HepG2 (cell line): ENCODE data around the gene CXADR. TPM values are rescaled to one million over a fixed set of nuclear protein-coding genes. Genes with fewer than 3 reads are reported as not detected.

Experiments used
- ATF2 ChIP-seq: sonication (generic); formaldehyde crosslinking; IDR thresholded peaks from 2 replicates; pipeline ENCODE4 v1.4.0; 2020; ENCODE audit warnings: missing genetic modification reagents
- CREB3 ChIP-seq: sonication (generic); formaldehyde crosslinking; IDR thresholded peaks from 2 replicates; pipeline ENCODE4 v1.5.0; 2020; ENCODE audit warnings: missing genetic modification reagents
- FLYWCH1 ChIP-seq: sonication (generic); formaldehyde crosslinking; IDR thresholded peaks from 2 replicates; pipeline ENCODE4 v1.8.1; 2023; ENCODE audit warnings: mild to moderate bottlenecking, missing genetic modification reagents
- FOXC1 ChIP-seq: sonication (generic); formaldehyde crosslinking; IDR thresholded peaks from 2 replicates; pipeline ENCODE4 v1.8.0; 2022; ENCODE audit warnings: mild to moderate bottlenecking, missing genetic modification reagents, borderline replicate concordance
- GFI1 ChIP-seq: sonication (generic); formaldehyde crosslinking; IDR thresholded peaks from 2 replicates; pipeline ENCODE4 v1.5.0; 2020; ENCODE audit warnings: missing genetic modification reagents, mild to moderate bottlenecking, borderline replicate concordance
- HOXD1 ChIP-seq: sonication (generic); formaldehyde crosslinking; IDR thresholded peaks from 2 replicates; pipeline ENCODE4 v1.5.0; 2020; ENCODE audit warnings: missing genetic modification reagents
- KDM2A ChIP-seq: sonication (generic); formaldehyde crosslinking; IDR thresholded peaks from 2 replicates; pipeline ENCODE4 v1.4.0; 2020; ENCODE audit warnings: low read depth, missing genetic modification reagents, borderline replicate concordance
- KLF12 ChIP-seq: sonication (generic); formaldehyde crosslinking; IDR thresholded peaks from 2 replicates; pipeline ENCODE4 v1.4.0; 2020; ENCODE audit warnings: missing genetic modification reagents, borderline replicate concordance
- KLF16 ChIP-seq, 2 experiments: sonication (generic) in 1 of 2; formaldehyde crosslinking in 1 of 2; IDR thresholded peaks; 2 replicates each; pipeline versions ENCODE4 v1.6.1 to v1.8.0; 2016 to 2023; ENCODE audit warnings: missing genetic modification reagents in 2 of 2, missing compliant biosample characterization in 1 of 2
- KLF9 ChIP-seq: IDR thresholded peaks from 2 replicates; pipeline ENCODE4 v1.6.1; 2016; ENCODE audit warnings: low read depth
- MTA1 ChIP-seq: sonication (generic); formaldehyde crosslinking; IDR thresholded peaks from 2 replicates; pipeline ENCODE4 v1.4.0; 2020; ENCODE audit warnings: missing genetic modification reagents, mild to moderate bottlenecking, borderline replicate concordance
- PAX8 ChIP-seq: sonication (generic); formaldehyde crosslinking; IDR thresholded peaks from 2 replicates; pipeline ENCODE4 v1.8.0; 2022; ENCODE audit warnings: mild to moderate bottlenecking, missing genetic modification reagents, borderline replicate concordance
- RARG ChIP-seq: sonication (generic); formaldehyde crosslinking; IDR thresholded peaks from 2 replicates; pipeline ENCODE4 v1.4.0; 2020; ENCODE audit warnings: low read depth, mild to moderate bottlenecking, missing genetic modification reagents
- SMAD3 ChIP-seq: sonication (generic); formaldehyde crosslinking; IDR thresholded peaks from 2 replicates; pipeline ENCODE4 v1.4.0; 2020; ENCODE audit warnings: missing genetic modification reagents
- SOX5 ChIP-seq: IDR thresholded peaks from 2 replicates; pipeline ENCODE4 v1.6.1; 2016; ENCODE audit warnings: borderline replicate concordance
- TARDBP ChIP-seq: sonication (generic); formaldehyde crosslinking; IDR thresholded peaks from 2 replicates; pipeline ENCODE4 v1.8.0; 2022; ENCODE audit warnings: mild to moderate bottlenecking, missing genetic modification reagents
- TRAFD1 ChIP-seq: sonication (generic); formaldehyde crosslinking; IDR thresholded peaks from 2 replicates; pipeline ENCODE4 v1.5.1; 2020; ENCODE audit warnings: missing genetic modification reagents, mild to moderate bottlenecking, borderline replicate concordance
- U2AF1 ChIP-seq: fragments of 200-400 bp; formaldehyde crosslinking; optimal IDR thresholded peaks from 2 replicates; pipeline ENCODE3; 2017; ENCODE audit warnings: mild to moderate bottlenecking, low read depth, low read length
- ZBTB43 ChIP-seq: sonication (generic); formaldehyde crosslinking; conservative IDR thresholded peaks from 2 replicates; pipeline ENCODE4 v1.4.0; 2020; ENCODE audit warnings: missing genetic modification reagents
- ZNF329 ChIP-seq: sonication (generic); formaldehyde crosslinking; IDR thresholded peaks from 2 replicates; pipeline ENCODE4 v1.9.0; 2021; ENCODE audit warnings: low read depth, mild to moderate bottlenecking, missing genetic modification reagents
- ZNF644 ChIP-seq: IDR thresholded peaks from 2 replicates; pipeline ENCODE4 v1.6.1; 2016; ENCODE audit warnings: low read depth
- ZNF883 ChIP-seq: sonication (generic); formaldehyde crosslinking; IDR thresholded peaks from 2 replicates; pipeline ENCODE4 v1.5.1; 2020; ENCODE audit warnings: mild to moderate bottlenecking, missing genetic modification reagents; ENCODE audit errors: not compliant biosample characterization
- polyA plus RNA-seq, 8 experiments: library from polyadenylated mRNA; depleted of rRNA in 3 of 8; stranded (reverse) in 7 of 8; unstranded in 1 of 8; fragments of >200 nt; fragmentation: Illumina TruSeq in 4 of 8; extraction: Trizol in 4 of 8; gene quantifications; 2 replicates each; pipeline versions ENCODE4 v1.2.1 to v1.2.3, GENCODE V29; 2011 to 2016; ENCODE audit warnings: low read depth in 4 of 8, missing spikeins in 1 of 8, mixed read lengths in 1 of 8; ENCODE audit not compliant: insufficient read depth in 1 of 8
- total RNA-seq, 5 experiments: library from RNA; depleted of rRNA; stranded (reverse); fragments of >200 nt; fragmentation: Illumina TruSeq; extraction: Trizol; gene quantifications; 2 replicates each; pipeline ENCODE4 v1.2.3, GENCODE V29; 2016; ENCODE audit warnings: low read depth in 1 of 5
- TF ChIP-seq, protein P1 (sequence below): sonication (generic); formaldehyde crosslinking; IDR thresholded peaks from 2 replicates; pipeline ENCODE4 v1.5.0; 2020; ENCODE audit warnings: mild to moderate bottlenecking, missing genetic modification reagents

CXADR gene
- total and polyA plus RNA-seq, 2 of the 13 experiments (the other 11 are each of a cell fraction or from before 2014, with no cell fraction given), result 86.8 to 110 TPM

- TF ChIP-seq PAX8 (CRISPR knock-in tag) (no peak), FOXC1 (no peak), RARG (CRISPR knock-in tag) (no peak), TARDBP (CRISPR knock-in tag) (peak; percentile 69; the same call in 1 of the 2 replicates), ZNF883 (no peak), MTA1 (no peak), KLF16 (CRISPR knock-in tag; IDR thresholded peaks at IDR 0.05) (peak in 1 of 2 experiments; percentile 64; a peak in 1 of 4 replicates), KLF12 (CRISPR knock-in tag) (no peak), ZBTB43 (CRISPR knock-in tag) (peak; percentile 82), KLF9 (CRISPR knock-in tag) (peak; percentile 38; the same call in 1 of the 2 replicates), GFI1 (CRISPR knock-in tag) (peak; percentile 93), CREB3 (CRISPR knock-in tag) (no peak), U2AF1 (no peak), ZNF644 (CRISPR knock-in tag) (0 out of 2 replicates have a peak, but pooled peaks have one; percentile 30), SMAD3 (CRISPR knock-in tag) (peak; percentile 67; the same call in 1 of the 2 replicates), HOXD1 (CRISPR knock-in tag) (peak; percentile 93), SOX5 (peak; percentile 88), ATF2 (peak; percentile 79), ZNF329 (no peak), KDM2A (no peak), FLYWCH1 (no peak), TRAFD1 (CRISPR knock-in tag) (no peak)
- TF ChIP-seq, protein P1, sequence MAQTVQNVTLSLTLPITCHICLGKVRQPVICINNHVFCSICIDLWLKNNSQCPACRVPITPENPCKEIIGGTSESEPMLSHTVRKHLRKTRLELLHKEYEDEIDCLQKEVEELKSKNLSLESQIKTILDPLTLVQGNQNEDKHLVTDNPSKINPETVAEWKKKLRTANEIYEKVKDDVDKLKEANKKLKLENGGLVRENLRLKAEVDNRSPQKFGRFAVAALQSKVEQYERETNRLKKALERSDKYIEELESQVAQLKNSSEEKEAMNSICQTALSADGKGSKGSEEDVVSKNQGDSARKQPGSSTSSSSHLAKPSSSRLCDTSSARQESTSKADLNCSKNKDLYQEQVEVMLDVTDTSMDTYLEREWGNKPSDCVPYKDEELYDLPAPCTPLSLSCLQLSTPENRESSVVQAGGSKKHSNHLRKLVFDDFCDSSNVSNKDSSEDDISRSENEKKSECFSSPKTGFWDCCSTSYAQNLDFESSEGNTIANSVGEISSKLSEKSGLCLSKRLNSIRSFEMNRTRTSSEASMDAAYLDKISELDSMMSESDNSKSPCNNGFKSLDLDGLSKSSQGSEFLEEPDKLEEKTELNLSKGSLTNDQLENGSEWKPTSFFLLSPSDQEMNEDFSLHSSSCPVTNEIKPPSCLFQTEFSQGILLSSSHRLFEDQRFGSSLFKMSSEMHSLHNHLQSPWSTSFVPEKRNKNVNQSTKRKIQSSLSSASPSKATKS (CRISPR knock-in tag), result no peak
These were observed 29.6 kb downstream of the CXADR start (continued) for GRCh38 chr21:17542371-17543011.
